ENCODE measurements around the gene TULP1.

Gene TULP1

DNA sequence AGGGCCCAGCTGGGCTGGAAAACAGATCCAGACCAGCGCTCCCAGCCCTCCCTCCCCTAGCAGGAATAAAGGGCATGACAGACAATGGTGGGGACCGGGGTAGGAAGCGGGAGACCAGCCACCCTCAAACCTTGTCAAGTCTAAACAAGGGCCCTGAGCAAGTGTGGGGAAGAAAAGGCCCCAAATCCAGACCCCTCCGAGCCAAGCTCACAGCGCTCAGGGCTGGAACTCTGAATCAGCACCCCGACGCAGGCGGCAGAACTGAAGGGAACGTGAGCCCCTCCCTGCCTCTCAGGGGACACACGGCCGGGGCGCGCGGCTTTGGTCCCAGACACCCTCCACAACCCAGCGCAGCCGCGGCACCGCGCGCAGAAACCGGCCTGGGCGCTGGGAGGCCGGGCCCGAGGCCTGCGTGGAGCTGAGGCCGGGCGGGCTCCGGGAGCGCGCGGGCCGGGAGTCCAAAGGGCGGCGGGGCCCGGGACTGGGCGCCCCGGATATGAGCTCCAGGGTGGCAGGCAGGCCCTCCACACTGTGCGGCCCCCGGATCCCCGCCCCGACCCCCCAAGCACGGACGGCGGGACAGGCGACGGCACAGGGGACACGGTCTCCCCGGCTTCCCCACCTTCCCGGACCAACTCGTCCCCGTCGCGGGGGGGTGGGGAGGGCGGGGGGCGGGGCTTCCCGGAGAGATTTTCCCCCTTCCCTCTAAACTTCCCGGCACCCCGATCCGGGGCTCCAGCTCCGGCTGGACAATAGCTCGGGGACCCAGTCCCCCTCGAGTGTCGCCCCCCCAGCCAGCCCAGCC lies 16.5 kb downstream of the TULP1 start:
- DNase-seq = peak; percentile 59

DNA sequence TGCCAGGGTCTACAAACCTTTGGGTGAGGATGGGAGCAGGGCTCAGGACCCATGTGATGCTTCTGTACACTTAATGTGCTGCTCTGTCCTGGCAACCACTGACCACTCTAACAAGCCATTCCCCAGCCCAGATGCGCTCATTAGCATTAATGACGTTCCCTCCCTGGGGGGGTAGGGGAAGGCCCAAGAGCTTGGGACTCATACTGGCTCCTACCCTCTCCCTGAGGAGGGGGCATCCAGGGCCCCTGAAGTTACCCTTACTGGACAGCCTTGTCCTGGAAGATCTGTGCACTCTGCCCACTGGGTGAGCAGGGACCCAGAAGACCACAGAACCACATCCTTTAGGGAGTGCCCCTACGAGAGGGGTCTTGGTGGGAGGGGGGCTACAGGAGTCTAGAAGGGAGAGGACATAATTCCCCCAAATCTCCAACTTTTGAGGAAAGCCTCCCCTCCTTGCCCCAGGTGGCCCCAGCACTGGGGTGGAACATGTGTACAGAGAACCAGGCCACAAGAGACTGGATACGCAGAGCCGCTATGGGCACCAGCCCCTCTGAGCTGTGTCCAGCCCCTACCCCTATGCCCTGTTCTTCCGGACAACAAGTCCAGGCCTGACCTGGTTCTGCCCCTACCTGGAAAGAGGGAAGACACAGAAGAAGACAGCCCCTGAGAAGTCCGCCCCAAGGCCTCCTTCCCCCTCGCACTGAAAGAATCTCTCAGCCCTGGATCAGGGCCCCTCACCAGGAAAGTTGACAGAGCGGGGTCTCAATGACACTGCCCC lies 17.2 kb downstream of the TULP1 start:
- peak; percentile 36 for DNase-seq

DNA sequence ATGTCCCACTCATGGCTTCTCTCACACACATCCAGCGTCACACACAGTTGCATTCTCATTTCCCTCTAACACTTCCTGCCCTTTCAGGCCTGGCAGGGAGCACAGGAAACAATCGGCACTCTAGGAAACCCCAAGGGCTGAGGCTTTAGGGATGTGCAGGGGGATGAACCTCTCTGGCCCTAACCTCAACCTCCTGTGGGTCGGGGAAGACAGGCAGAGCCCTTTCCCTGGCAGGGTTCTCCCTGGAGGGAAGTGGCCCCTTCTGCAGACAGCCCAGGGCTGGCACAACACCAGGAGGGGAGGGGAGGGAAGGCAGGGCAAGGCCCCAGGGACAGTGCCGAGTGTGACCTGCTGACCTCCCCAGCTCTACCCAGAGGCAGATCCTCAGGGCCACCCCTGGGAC lies 18.5 kb downstream of the TULP1 start:
- peak; percentile 60 for DNase-seq

DNA sequence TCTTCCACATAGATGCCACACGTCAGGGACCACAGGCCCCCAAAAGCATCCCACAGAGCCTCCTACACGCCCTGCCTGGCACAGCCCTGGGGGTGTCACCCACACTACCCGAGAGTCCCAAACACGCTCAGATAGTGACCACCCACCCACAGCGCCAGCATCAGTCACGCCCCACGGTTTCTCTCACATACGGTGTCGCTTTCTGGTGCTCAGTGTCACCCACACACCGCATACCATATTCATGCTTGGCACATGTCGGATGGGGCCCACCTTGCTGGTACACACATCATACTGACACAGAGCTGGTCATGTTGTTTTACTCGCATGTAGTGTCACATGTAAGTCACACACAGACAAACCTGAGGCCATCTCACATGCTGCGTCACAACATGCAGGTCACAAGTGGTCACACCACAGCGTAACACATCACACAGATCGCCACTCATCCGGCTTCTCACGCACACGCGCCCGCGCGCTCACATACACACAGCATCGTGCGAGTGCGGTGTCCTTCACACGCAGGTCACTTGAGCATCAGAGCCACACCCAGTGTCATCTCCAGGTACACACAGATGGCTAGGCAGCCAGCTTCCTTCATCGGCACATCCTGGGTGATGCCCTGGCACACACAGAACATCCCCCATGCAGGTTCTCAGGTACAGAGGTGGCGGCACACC lies 19.3 kb downstream of the TULP1 start:
- DNase-seq = no peak

DNA sequence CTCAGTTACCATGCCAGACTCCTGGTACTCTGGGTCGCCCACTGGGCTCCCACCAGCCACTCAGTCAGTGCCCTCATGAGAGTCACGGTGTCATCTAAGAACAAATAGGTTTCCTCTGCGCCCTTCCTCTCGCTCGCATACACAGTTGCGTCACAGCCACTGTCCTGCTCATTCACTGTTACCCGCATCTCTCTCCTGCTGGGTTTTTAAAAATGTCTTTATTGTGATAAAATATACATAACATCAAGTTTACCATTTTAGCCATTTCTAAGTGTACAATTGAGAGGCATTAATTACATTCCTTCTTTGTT lies 19.8 kb downstream of the TULP1 start:
- DNase-seq = no peak

DNA sequence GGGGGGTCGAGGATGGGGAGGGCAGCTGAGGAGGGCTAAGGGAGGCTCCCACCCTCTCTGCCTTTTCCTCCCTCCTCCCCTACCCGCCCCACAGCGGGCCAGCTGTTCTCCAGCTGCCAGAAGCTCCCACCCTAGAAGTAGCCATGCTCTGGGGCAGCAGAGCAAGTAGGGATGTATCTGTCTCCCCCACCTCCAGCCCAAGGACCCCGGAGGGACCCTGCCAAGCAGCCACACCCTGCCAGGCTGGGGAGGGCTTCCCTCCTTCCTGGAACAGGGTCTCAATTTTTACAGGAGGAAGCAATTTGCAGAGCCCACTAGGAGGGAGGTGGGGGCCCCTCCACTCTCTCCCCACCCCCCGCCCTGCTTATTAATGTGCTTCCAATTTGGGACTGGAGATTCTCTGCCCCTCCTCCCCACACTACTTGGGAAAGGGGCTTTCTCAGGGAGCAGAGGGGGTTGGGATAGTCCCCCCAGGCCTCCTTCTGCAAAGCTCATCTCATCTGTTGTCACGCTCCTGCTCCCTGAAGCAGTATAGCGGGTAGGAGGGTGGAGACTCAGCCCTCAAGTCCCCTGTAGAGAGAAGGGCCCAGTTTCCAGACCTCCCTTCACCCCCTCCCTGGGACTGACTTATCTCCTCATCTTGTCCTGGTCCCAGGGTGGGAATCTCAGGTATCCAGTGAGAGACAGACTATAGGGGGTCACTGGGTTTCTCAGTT lies 20.3 kb downstream of the TULP1 start:
- no peak for DNase-seq

DNA sequence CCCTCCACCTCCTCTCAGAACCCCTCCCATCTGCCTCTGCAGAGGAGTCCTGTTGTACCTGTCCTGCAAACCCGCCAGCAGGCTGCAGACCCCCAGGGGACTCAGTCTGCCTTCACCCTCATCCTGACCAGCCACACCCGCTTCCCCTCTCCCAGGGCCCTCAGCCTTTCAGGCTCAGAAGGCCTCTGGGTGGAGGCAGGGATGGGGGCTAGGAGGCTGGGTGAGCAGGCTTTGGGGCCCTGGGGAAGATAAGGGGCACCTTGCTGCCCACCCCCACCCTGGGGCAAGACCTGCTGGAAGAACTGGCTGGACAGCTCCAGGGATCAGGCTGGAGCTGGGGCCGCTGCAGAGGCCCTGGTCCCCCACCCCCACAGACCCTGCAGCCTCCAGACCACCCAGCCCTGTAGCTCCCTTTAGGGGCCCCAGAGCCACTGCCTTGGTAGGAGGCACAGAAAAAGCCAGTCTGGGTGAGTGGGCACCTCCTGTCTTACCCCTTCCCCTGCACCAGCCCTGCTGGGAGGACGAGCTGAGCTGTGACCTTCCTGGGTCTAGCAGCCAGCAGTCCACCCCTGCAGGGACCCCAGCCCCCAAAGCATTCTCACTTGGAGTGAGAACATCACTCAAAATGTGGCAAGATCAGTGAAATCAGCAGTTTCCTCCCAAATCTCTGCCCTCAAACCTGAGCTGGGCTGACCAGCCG lies 21.0 kb downstream of the TULP1 start:
- no peak for DNase-seq

DNA sequence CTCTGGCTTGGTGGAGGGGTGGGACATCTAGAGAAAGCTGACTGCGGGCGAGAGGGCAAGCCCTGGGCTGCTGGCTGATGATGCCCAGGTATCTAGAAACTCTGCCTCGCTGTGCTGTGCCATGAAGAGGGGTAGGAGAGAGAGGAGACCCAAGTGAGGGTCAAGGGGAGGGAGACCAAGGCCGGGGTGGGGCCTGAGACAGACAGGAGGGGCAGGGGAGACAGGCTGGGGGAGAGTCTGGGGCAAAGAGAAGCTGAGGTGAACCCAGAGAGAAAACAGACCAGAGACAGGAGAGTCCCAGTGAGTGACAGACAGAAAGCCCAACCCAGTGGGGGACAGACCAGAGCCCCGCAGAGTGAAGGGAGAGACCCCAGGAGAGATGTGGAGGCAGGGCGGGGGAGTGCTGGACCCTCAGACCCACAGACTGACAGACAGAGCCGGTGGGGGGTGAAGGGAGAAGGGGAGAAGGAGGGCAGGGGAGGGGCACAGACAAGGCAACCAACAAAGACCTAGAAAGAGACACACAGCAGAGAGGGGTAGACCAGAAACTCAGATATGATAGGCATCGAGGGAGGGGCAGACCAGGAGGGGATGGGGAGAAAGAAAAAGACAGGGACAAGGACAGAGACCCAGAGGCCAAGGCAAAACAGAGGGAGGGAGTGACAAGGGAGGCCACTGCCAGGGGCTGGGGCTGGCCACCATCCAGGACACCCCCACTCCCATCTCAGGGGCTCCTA lies 21.7 kb downstream of the TULP1 start:
- DNase-seq = no peak

DNA sequence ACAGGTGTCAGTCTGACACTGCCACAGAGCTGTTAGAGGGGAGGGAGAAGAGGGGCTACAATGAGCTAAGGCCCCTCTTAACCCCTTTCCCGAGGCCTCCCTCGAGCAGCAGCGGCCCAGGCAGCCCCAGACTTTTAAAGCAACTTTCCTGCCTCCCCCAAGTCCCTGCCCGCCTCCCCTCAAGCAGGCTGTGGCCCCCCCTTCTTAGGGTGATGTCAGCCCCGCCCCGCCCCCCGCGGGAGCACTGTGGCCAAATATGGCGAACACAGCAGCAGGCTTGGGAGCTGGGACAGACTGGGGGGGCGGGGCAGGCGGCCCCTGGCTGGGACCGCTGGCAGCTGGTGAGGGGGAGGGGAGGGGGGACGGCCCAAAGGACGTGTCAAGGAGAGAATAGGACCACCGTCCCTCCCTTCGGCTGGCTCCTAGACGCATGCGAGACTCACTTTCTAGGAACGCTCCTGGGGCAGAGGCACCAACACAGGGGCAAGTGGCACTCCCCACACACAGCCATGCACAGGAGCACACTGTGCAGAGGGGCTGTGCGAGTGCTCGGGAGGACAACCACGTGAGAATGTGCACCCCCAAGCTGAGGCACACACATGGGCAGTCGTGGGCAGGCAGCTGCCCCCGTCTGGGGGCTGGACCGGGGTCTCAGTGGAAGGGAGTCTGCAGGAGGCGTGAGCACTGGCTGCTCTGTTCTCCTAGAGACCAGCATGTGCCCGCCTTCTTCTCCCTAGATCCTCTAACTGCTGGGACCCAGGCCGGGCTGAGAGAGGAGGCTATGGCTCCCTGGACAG lies 22.5 kb downstream of the TULP1 start:
- peak; percentile 87 for DNase-seq

DNA sequence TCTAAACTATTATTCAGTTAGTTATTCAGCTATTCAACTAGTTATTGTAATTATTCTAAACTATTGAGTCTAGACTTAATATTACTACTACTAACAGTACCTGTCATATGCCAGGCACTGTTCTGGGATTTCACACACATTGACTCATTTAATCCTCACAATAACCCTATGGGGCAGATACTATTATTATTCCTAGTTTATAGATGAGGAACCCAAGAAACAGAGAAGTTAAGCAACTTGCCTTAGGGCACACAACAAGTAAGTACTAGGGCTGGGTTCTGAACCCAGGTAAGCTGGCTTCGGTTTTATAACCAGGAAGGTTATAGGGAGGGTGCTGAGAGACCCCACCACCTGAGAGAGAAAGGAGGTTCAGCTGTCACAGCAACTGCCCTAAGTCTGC lies 23.6 kb downstream of the TULP1 start:
- no peak for DNase-seq

DNA sequence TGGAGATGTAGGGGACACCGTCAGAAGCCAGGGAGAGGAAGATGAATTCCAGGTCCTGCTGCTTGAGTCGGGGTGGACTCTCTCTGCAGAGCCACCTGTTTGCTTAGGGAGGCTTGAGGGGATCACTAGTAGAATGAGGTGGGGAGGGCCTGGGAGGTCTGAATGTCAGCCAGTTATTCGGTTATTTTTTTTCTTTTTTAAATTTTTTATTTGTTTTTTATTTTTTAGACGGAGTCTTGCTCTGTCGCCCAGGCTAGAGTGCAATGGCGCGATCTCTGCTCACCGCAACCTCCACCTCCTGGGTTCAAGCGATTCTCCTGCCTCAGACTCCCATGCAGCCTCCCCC lies 24.2 kb downstream of the TULP1 start:
- no peak for DNase-seq

DNA sequence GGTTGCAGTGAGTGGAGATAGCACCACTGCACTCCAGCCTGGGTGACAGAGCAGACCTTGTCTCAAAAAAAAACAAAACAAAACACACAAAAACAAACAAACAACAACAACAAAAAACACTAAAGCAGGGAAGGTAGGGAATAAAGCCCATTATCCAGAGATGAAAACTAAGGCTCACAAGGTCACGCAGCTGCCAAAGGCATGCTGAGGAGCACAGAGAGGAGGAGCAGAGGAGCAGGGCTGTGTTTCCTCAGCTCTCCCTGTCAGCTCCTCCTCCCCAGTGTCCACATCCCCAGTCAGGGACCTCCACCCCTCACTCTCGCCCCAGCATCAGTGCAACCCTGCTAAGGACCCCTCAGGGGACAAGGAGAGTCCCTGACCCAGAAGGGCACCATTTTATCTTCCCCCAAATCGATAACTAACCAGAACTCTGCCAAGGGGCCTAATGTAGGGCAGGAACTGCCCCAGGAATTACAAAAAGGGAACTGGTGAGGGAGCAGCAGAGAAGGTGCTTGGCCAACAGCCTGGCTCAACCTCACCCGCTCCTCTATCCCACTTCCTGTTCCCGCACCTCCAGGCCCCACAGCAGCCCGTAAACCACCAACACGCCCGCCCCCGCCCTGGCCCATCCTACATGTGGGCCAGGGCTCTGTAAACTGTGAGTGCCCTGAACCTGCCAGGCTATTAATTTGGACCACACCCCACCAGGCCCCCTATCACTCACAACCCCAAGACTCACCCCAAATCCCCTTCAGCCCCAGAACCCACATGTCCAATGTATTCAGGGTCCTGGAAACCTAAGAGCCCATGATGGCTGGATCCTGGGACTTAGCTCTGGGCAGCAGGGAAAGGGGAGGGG lies 24.8 kb downstream of the TULP1 start:
- DNase-seq = peak; percentile 80

DNA sequence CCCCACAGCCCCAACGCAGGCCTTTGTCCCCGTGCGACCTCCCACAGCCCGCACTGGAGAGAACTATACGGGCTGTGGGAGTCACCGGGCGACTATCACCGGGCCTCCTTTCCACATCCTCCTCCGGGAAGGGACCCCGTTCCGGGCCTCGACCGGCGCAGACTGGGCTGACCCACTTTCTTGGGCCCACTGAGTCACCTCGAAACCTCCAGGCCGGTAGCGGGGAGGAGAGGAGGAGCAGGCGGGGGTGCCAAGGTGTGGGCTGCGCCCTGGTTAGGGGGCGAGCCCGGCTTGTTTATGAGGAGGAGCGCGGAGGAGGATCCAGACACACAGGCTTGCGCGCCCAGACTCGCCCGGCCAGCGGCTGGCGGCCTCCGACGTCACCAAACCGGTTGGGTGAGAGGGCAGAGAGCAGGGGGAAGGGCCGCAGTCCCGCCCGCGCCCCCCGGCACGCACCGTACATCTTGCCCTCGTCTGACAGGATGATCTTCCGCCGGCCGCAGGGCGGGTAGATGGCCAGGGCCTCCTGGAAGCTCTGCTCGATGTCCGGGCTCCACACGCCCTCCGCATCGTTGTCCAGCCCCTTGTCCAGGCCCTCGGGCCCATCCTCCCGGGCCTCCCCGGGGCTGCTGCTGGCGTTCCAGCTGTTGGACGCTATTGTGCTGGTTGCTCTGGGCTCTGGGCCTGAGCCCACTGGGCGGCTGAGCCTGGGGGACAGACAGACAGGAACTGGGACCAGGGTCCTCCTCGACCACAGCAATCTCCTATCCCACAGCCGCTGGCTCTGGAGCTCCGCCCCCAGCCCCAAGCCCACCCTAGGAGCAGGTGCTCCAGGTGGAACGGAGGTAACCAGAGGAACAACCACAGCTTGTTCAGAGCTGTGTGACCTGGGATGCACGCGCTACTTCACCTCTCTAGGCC lies 26.4 kb downstream of the TULP1 start:
- DNase-seq = no peak

DNA sequence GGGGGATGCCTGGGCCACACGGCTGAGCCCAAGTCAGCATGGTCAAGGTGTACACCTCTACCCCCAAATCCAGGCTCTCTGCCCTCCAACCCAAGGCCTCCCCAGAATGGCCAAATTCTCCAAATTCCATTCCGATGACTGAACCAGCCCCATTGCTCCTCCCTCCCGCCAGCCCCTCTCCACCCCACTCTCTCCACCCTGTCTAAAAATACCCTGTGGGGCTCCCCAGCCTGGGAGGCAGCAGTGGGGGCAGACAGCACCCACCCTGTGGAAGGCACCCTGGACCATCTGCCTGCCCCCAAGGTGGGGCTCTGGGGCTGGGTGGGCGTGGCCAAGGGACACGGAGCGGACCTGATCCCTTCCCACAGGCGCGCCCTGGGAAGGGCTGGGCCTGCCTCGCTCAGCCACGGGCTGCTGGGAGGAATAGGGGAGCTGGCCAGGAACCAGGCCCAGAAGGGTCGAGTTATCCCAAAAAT lies 27.3 kb downstream of the TULP1 start:
- DNase-seq = peak; percentile 93

DNA sequence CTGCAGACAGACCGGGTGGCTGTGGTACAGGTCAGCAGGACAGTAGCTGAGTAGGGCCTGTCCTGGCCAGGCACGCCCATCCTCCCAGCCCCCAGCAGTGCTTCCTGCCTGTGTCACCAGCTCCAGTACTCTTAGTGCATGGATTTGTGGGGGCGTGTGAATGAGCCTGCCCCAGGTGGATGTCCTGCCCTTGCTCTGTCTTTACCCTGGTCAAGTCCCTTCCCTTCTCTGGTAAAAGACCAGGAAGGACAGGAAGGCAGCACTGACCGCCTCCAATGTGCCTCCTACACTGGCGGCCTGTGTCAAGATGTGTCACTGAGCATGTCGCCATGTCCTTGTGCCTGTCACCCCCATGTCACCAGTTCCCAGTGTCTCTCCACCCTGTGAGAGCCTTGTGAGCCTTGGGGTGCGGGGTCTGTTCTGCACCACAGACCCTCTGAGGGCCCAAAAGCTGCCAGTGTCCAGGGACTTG lies 27.7 kb downstream of the TULP1 start:
- DNase-seq = peak; percentile 78

DNA sequence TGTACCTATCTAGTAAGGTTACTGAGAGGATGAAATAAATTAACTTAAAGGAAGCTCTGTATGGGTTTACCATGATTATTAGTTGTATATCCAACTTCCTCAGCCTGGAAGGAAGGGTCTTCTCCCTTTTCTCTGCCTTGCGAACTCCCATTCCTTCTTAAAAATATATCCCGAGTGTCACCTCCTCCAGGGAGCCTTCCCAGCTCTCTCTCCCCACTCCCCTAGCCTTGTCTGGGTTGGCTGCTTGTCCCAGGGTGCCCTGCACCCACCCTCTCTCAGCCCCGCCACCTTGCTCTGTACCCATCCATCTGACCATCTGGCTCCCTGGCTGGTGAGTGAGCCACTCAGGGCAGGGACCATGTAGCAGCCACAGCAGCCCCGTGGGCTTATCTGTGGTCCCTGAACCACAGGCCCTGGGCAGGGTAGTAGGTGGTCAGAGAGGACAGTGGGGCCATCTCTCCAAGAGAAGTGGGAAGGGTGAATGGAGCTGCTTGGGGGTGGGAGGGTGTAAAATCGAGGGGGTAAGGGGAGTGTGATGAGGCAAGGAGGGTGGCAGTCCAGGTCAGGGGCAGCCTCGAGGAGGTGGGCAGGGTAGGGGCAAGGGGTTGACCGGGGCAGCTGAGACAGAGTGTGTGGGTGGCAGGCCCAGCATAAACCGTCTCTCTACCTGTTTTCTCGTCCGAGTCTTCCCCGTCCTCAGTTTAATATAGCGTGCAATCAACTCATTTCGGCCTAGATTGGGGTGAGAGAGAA lies 28.6 kb downstream of the TULP1 start:
- no peak for DNase-seq

DNA sequence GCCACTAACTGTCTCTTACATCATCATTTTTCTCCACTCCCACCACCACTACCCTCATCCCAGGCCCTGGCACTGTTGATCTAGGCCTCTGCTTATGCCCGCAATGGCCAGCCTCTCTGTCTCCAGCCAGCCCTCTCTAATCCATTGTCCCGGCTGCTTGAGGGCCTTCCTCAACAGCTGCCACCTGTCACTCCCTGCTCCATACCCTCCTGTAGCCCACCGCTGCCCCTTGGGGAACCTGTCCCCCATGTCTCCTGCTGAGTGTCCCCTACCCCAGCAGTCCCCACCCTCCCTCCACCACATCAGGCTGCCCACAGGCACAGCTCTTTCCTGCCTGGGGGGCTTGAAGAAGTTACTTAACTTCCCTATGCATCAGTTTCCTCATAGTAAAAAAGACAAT lies 29.2 kb downstream of the TULP1 start:
- DNase-seq = no peak

DNA sequence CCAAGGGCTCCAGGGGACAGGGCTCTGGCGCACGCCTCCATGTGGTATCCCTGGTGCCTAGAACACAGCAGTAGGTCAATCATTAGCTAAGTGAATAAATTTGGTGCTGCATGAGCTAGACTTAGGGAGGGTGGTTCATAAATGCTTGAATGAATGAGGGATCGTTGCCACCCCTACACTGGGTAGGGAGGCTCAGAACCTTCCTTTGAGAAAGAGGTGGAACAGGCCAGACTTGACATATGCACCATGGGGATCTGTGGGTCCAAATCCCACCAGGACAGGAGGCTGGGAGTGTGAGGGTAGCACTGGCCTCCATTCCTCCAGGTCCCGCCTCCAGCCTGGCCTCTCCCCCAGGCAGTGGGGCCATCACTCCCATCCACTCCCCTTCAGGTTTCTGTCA lies 29.6 kb downstream of the TULP1 start:
- no peak for DNase-seq
